Right forelimb (tissue), 1 donor: ENCODE data around the gene ARHGAP19.
"Not testable (repeated sequence)": the region's sequence is repeated elsewhere in the genome, so short reads cannot be mapped to it uniquely, and the experiment has no call there.

Experiments
- DNase-seq: peaks from one replicate; pipeline ENCODE4 v3.0.0-alpha.2; 2018

The ARHGAP19 gene

DNA sequence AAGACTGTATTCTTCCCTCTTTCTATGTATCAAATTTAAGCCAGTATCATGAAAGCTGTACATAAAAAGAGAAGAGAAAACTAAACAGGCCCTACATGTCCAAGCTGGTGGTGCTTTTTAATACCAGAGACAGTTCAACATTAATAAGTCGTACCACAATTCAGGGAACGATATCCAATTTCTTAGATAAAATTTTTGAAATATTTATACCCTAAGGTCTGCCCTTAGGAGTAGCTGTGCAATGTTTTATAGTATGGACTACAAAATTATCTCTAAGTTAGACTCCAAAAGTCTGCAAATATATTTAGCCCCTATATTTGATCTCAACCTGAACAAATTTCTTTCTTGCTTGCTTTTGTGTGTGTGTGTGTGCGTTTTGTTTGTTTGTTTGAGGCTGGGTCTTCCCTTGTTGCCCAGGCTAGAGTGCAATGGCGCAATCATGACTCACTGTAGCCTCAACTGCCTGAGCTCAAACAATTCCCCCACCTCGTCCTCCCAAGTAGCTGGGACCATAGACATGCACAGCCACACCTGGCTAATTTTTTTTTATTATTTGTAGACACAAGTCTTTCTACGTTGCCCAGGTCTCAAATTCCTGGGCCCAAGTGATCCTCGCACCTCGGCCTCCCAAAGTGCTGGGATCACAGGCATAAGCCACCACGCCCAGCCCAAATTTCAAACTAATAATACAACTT, 13.2 kb downstream of the ARHGAP19 start:
- no peak for DNase-seq

DNA sequence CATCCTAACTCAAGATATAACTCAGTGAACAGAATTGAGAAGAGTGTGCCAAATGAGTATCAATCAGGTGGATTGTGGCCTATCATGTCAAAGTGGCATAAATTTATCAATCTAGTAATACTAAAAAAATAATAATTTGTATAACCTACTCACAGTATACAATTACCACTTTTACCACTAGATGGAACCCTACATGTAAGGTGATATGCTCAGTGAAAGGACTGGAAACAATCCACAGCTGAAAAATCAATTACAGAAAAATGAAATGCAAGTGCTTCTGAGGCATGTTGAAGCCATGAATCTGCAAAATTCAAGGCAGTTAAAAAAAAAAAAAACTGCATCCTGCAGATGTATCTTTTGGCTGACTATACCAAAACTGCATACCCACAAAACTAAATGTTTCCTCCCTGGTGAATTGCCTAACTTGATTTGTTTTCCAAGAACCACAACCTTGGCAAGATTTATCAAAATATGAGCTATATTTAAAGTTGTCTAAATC, 13.9 kb downstream of the ARHGAP19 start:
- DNase-seq = no peak

DNA sequence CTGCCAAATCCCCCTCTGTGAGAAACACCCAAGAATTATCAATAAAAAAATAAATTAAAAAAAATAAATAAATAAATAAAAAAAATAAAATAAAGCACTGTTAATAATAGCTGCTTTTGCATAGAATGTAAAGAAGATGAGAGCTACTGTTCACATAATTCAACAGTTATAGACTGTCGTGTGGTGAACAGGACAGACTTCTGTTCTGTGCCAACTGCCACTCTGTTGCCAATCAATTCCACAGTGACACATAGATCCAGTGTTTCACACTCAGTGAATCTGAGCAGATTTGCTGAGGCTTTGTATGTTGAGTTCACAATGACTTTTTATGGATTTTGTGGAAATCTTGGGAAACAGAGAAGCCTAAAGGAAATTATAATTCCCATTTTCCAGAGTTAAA, 14.9 kb downstream of the ARHGAP19 start:
- no peak for DNase-seq

DNA sequence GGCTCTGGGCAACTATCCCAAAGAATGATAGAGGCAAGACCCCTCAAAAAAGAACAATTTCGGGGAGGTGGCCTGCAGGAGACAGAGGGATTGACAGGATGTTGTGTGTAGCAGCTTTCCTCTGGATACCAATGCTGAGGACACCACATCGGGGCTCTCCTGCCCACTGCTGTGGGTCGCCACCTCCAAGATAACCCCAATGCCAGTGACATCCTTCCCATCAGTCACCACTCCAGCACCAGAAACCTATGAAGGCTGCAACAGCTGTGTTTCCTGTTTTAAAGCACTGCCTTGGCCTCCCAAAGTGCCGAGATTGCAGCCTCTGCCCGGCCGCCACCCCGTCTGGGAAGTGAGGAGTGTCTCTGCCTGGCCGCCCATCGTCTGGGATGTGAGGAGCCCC, 17.6 kb downstream of the ARHGAP19 start:
- DNase-seq = no peak

DNA sequence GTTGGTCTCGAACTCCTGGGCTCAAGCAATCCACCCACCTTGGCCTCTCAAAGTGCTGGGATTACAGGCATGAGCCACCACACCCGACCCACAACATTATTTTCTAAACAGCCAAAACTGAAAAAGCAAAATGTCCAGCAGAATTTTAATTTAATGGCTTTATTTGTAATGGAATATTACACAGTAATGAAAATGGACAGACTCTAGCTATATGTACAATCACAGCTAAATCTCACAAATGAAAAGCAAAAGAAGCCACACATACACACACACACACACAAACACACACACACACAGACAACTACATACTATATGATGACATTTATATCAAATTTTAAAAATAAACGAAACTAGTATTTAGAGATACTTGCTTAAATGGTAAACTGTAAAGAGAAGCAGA, 18.7 kb downstream of the ARHGAP19 start:
- no peak for DNase-seq

DNA sequence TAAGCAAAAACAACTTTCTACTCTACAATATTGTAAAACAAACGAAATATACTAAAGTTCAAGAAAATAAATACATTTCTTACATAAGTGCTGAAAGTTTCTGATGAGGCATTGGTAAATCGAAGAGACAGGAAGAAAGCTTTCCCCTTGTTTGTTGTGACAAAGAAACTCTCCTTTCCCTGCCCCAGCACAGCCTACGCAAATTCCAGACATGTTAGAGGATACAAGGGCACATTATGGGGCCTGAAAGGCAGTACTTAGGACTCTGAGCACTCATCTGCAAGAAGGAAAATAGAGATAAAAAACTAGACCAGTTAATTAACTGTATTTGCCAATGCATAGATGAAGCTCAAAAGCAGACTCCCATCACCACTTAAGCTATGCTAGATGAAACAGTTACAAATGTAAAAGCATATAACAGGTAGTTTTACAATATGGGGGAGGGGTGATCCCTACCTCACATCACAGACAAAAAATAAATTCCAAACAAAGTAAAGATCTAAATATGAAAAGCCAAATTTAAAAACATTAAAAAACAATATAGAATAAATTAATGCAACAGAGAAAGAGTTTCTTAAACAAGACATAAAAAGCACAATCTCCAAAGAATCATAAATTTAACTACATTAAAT, 21.8 kb downstream of the ARHGAP19 start:
- DNase-seq = no peak

DNA sequence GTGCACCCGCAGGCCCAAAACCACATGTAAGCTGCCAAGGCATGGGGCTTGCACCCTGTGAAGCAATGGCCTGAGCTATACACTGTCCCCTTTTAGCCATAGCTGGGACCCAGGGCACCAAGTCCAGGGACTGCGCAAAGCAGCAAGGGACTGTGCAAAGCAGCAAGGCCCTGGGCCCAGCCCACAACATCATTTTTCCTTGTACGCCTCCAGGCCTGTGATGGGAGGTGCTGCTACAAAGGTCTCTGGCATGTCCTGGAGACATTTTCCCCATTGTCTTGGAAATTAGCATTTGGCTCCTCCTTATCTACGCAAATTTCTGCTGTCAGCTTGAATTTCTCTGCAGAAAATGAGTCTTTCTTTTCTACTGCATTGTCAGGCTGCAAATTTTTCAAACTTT, 24.8 kb downstream of the ARHGAP19 start:
- no peak for DNase-seq

DNA sequence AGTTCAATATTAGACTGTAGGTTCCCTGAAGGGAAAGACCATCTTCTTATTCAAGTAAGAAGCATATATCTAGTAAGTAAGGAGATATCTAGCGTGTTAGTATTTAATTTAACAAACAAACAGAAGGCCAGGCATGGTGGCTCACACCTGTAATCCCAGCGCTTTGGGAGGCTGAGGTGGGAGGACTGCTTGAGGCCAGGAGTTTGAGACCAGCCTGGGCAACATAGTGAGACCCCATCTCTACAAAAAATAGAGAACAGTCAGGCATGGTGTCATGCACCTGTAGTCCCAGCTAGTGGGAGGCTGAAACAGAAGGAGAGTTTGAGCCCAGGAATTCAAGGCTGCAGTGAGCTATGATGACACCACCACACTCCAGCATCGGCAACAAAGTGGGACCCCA, 27.3 kb downstream of the ARHGAP19 start:
- DNase-seq = not testable (repeated sequence)

DNA sequence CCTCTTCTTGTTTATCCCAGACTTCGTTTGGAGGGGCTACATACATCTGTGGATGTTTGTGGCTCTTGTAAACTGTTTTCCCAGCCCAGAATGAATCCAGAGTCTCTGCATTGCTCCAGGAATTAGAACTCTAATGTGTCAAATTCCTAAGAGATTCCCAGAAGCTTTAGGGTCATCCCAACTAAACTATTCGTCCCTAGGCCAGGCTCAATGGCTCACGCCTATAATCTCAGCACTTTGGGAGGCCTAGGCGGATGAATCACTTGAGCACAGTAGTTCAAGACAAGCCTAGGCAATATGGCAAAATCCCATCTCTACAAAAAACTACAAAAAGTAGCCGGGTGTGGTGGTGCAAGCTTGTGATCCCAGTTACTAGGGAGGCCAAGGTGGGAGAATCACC, 28.5 kb downstream of the ARHGAP19 start:
- no peak for DNase-seq

DNA sequence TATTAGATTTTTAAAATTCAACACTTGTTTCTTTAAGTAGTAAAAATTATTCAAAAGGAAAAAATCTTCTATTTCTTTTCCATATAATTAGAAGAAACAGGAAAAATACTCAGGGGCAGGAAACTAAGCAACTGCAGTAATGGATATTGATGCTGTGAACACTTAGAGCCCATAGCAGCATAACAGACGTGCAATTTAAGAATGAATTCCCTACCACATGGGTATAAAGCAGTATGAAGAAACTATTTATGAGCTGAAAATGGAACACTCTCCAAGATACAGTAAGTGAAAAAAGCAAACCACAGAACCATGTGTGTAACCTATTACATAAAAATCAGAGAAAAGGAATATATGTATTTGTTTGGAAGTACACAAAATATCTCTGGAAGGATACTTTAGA, 30.8 kb downstream of the ARHGAP19 start:
- no peak for DNase-seq

DNA sequence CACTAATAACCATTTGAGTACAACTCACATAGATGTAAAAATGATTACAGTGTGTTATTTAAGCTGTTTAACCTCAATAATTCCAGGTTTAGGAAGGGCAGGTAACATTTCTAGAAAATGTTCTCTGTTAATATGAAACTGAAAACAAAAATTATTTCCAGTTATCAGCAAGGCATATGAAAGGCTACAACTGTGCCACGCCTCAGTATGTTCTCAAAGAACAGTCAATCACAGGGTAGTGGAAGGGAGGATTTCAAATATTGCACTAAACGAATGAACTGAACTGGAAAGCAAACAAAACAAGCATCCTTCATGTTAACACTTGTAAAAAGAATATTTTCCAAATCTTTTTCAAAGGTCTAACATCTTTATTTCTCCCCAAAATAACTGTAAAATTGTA, 31.3 kb downstream of the ARHGAP19 start:
- DNase-seq = no peak

DNA sequence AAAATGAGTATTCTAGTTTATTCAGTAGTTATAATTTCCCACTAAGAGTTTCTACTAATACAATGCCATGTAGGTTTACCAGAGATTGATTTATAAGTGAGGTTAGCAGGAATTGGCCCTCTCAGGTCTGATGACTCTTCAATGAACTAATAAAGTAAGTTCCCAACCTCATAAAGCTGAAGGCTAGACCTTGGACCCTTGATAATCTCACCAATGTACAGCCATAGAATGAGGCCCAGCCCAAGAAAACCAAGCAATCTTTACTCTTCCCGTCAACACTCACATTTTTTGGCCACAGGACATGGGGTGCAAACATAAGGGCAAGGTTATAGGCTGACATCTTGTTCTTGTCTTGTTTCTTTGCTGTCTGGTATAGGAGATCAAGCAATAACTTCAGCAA, 33.3 kb downstream of the ARHGAP19 start:
- no peak for DNase-seq

DNA sequence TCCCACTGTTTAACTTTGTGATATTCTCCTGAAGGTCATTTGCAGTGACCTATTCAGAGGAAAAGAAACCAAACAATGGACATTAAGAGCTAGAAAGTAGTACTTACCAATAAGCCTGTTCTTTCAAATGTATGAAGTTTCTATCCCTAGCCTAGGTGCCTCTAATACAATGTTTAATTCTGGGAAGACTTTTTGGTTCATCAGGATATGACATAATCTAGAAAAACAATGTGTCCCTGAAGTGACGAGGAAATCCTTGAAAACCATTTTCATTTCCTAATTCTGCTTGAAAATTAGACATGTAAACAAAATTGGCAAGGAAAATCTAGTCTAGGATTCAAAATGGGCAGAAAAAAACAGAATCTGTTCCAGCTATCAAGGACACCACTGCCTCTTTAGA, 36.1 kb downstream of the ARHGAP19 start:
- DNase-seq = no peak

DNA sequence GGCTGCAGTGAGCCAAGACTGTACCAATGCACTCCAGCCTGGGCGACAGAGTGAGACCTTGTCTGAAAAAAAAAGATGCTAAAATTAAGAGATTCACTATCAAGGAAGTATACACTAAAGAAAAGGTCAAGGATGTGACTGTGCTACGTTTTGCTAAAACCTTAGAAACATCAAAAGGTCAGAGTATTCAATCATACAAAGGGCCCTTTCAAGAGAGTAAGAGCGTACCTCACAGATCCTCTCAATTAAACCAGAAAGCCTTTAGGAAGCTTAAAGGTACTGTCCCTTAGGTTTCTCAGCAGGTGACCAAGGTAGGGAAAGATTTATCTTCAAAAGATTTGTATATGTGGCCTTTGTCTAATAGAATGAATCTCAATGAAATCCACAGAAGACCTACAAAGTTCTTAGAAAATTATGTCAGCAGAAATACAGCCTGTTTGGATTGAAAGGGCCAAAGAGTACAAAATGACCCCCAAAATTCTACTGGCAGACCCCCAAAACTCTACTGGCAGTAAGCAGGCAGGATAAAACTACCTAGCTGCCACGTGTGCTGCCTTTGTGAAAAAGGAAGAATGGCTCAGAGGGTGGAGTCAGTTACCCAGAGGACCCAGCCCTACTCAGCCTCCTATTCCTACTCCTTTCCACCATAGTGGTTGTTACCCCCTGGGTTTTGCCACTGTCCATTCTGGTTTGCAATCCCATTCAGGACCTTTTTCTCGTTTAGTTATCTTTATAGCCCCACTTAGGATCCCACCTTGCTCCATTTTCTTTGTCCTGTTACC, 36.7 kb downstream of the ARHGAP19 start:
- DNase-seq = no peak

DNA sequence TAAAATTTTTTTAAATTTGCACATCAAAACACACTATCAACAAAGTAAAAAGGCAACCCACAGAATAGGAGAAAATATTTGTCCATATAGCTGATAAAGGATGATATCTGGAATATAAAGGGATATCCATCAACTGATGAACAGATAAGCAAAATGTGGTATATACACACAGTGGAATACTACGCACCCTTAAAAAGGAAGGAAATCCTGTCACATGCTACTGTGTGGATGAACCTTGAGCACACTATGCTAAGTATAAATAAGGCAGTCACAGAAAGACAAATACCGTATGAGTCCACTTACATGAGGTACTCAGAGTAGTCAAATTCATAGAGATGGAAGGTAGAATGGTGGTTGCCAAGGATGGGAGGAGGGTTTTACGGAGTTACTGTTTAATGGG, 37.7 kb downstream of the ARHGAP19 start:
- DNase-seq = no peak

DNA sequence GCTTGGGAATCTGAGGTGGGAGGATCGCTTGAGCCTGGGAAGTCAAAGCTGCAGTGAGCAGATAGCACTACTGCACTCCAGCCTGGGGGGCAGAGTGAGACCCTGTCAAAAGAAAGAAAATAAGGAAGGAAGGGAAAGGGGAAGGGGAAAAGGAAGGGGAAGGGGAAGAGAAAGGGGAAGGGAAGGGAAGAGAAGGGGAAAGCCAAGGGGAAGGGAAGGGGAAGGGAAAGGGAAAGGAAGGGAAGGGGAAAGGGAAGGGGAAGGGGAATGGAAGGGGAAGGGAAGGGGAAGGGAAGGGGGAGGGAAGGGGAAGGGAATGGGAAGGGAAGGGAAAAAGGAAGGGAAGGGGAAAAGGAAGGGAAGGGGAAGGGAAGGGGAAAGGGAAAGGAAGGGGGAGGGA, 41.5 kb downstream of the ARHGAP19 start:
- DNase-seq = no peak

DNA sequence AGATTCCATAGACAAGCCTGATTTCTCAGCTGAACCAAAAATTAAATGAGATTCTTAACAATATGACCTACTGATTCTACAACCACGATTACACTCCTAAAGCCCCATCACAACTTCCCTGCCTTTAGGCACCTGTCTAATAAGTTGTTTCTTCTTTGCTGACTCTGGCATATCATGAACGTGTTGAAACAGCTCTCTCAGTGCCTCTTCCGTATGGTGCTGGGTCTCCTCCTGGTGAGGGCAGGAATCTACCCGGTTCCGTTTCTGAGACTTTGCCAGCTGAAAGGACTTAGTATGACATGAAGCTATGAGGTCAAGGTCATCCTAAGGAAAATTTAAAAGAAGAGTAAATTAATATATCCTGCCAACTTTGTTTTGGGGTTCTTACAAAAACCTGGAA, 48.6 kb downstream of the ARHGAP19 start:
- DNase-seq = no peak

DNA sequence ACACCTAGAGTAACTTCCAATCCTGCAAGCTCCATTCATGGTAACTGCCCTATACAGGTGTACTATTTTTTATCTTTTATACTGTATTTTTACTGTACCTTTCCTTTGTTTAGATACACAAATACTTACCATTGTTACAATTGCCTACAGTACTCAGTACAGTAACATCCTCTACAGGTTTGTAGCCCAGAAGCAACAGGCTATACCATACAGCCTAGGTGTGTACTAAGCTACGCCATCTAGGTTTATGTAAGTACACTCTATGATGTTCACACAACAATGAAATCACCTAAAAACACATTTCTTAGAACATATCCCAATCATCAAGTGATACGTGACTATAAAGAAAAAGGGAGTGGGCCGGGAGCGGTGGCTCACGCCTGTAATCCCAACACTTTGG, 53.6 kb downstream of the ARHGAP19 start:
- no peak for DNase-seq

DNA sequence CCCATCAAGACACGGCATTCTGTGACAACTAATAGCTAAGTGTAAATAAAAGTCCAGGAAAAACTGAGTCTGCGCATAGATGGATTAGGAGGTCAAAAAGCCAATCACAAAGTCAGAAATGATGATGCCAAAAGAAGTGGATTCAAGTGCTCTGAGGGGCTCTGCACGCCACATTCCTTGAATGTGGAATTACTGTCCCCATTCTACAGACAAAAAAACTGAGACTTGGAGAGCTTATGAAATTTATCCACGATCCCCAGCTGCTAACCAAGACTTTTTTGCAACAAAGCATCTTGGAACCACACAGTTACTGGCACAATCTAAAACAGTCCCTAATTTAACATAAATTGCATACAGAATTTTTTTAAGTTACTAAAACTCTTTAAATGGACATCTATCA, 57.1 kb downstream of the ARHGAP19 start:
- no peak for DNase-seq

DNA sequence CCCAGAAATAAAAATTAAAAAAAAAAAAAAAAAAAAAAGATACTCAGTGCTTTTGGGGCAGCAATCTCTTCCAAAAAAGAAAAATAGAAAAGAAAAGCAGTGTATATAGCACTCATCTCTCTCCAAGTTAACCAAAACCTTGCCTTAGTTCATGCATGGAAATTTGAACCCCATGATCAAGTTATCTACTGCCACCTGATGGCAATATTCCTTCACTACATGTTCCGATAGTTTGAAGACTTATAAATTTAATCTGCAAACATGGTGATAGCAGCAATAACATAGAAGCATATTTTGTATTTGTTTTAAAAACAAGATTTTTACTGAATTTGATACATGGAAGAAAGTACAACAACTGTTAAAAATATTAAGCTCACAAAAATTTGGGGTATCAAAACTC, 58.0 kb downstream of the ARHGAP19 start:
- no peak for DNase-seq

DNA sequence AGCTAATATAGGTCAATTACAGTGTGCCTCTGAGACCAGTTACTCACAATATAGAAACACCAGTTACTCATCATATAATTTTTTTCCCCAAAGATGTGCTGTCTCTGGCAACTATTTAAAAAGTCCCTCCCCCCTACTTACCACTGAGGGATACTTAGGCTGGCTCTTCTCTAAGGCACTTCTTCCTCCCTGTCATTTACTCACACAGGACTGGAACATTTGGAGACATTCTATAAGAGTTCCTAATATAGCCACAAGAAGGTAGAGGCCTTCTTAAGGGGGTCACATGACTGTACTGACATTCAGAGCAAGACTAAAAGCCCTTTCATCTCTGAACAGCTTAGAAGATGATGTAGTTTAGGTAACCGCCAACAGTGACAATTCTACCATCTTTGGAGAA, 62.3 kb downstream of the ARHGAP19 start:
- no peak for DNase-seq

DNA sequence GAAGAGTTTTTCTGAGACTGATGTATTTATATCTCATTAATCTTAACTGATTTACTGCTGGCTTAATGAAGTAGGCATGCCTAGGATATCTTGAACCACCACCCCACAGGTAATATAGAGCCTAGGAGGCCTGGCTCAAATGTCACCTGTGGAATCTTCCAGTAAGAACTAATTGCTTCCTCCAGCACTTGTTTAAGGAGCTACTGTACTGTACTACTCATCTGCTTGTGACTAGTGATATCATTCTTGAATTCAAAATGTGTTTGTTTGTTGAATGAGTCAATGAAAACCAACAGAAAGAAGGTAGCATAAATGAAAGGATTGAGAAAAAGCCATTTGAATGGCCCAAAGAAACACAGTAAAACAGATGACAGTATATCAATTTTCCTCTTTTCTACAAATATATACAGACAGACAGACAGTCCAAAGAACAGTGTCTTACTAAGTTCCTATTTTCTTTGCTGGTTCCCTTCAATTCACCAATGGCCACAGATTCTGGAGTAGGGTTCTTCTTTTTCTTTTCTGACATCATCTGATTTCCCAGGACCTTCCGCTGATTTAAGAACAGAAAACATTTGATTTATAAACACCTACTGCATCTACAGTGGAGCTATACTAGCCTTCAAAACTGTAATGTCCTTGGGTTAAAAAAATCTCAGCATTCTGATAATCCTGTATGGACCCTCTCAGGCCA, 63.0 kb downstream of the ARHGAP19 start:
- DNase-seq = no peak

DNA sequence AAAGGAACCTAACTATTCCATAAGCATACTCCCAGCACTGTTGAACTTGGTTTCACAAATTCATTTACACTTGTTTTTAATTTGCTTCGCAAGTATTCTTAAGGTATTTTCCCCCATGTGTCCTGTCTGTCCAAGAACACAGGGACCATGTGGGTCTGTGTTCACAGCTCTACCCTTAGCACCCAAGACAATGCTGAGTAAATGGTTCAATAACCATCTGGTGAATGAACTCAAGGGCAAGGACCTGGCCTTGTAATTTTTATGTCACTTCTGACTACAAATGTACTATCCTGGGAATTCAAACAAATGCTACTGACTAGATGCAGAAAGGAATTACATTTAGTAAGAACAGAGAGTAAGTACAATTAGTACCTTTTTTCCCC, 63.7 kb downstream of the ARHGAP19 start:
- DNase-seq = no peak
